Endodermal cell (in vitro differentiated cells): ENCODE results near the gene AXL. TPM values are rescaled to one million over a fixed set of nuclear protein-coding genes. Genes with fewer than 3 reads are reported as not detected.

Experiments used
- DNase-seq: peaks from one replicate; pipeline ENCODE4 v3.0.0-alpha.2; 2017
- H3K27ac ChIP-seq: 2 replicates; pipeline ENCODE4 v1.5.1; 2013; ENCODE audit warnings: mild to moderate bottlenecking, low read depth, low read length, moderate library complexity
- H3K27me3 ChIP-seq: 2 replicates; pipeline ENCODE4 v1.6.1; 2013; ENCODE audit warnings: mild to moderate bottlenecking, low read length, moderate library complexity; ENCODE audit not compliant: insufficient read depth, control insufficient read depth, poor library complexity, severe bottlenecking
- H3K36me3 ChIP-seq: 2 replicates; pipeline ENCODE4 v1.7.0; 2013; ENCODE audit warnings: mild to moderate bottlenecking, low read length, moderate library complexity; ENCODE audit not compliant: control insufficient read depth, insufficient read depth
- H3K4me1 ChIP-seq: one replicate; pipeline ENCODE4 v1.7.0; 2013; ENCODE audit warnings: low read length; ENCODE audit not compliant: control insufficient read depth, insufficient read depth
- H3K4me3 ChIP-seq: 2 replicates; pipeline ENCODE4 v1.5.1; 2013; ENCODE audit warnings: mild to moderate bottlenecking, low read length, moderate library complexity
- H3K9ac ChIP-seq: 2 replicates; pipeline ENCODE4 v1.6.1; 2013; ENCODE audit warnings: mild to moderate bottlenecking, low read length, moderate library complexity; ENCODE audit not compliant: poor library complexity, severe bottlenecking; ENCODE audit errors: extremely low read depth
- H3K9me3 ChIP-seq: 2 replicates; pipeline ENCODE4 v1.6.1; 2013; ENCODE audit warnings: mild to moderate bottlenecking, low read length, moderate library complexity; ENCODE audit not compliant: control insufficient read depth
- H3K27ac Mint-ChIP-seq: 2 replicates; pipeline ENCODE4 v1.8.0; 2020; ENCODE audit warnings: mixed read lengths
- H3K27me3 Mint-ChIP-seq: 2 replicates; pipeline ENCODE4 v1.8.0; 2021; ENCODE audit warnings: mild to moderate bottlenecking, mixed read lengths; ENCODE audit not compliant: insufficient read depth
- H3K36me3 Mint-ChIP-seq: 2 replicates; pipeline ENCODE4 v1.8.0; 2020; ENCODE audit warnings: low read depth, mixed read lengths
- H3K4me1 Mint-ChIP-seq: 2 replicates; pipeline ENCODE4 v1.8.0; 2020; ENCODE audit warnings: mixed read lengths
- H3K4me3 Mint-ChIP-seq: 2 replicates; pipeline ENCODE4 v1.8.0; 2020; ENCODE audit warnings: mild to moderate bottlenecking, moderate library complexity, mixed read lengths
- H3K9me3 Mint-ChIP-seq: 2 replicates; pipeline ENCODE4 v1.8.0; 2020; ENCODE audit warnings: mild to moderate bottlenecking, mixed read lengths
- CTCF ChIP-seq: fragments of 200-600 bp; sonication (generic); conservative IDR thresholded peaks from 2 replicates; pipeline ENCODE4 v1.5.0; 2021; ENCODE audit warnings: antibody characterized with exemption, mild to moderate bottlenecking
- WGBS, 2 experiments: methylation state at CpG; one replicate each; pipeline versions ENCODE4 v1.1.5 to v1.1.7; 2013; ENCODE audit warnings: missing lambda C conversion rate in 2 of 2, mixed read lengths in 1 of 2; ENCODE audit not compliant: insufficient coverage in 1 of 2, insufficient read length in 1 of 2; 5-methylcytosine and 5-hydroxymethylcytosine counted together
- total RNA-seq, 2 donors: library from RNA; stranded (reverse); fragmentation: NEBNext Ultra II Directional in 1 of 2; extraction: Animal tissue kit (Norgen Biotek cat#: 25700) in 1 of 2; gene quantifications; 2 replicates in 1 of 2; 3 replicates in 1 of 2; pipeline ENCODE4 v1.2.1, GENCODE V29; 2021

AXL gene
- total RNA-seq, 2 donors from 2014 or later = 10.9 to 14.1 TPM

- Mint-ChIP-seq H3K4me1 (no peaks in the 10 kb centered on the region), H3K36me3 (peaks cover 3% of the 10 kb centered on the region), H3K27ac (no peak overlapping the region), H3K4me3 (no peak overlapping the region), H3K9me3 (no peaks in the 10 kb centered on the region), H3K27me3 (no peaks in the 10 kb centered on the region)
- Histone ChIP-seq H3K27ac (no peak overlapping the region), H3K4me1 (no peaks in the 10 kb centered on the region), H3K36me3 (no peaks in the 10 kb centered on the region), H3K9me3 (no peaks in the 10 kb centered on the region), H3K4me3 (no peak overlapping the region), H3K27me3 (no peaks in the 10 kb centered on the region), H3K9ac (no peak overlapping the region)
- WGBS, 2 experiments = 96% methylated on average over 8 to 9 of the region's 9 CpGs
- no peak for DNase-seq
- no peak for TF ChIP-seq CTCF
Measured at GRCh38 chr19:41239363-41239762, 20.3 kb downstream of the AXL start.

GRCh38 chr19:41239961-41240574 is 21.0 kb downstream of the AXL start:
- Mint-ChIP-seq H3K4me1 (no peaks in the 10 kb centered on the region), H3K4me3 (no peak overlapping the region), H3K27me3 (no peaks in the 10 kb centered on the region), H3K36me3 (peaks cover 4% of the 10 kb centered on the region), H3K9me3 (no peaks in the 10 kb centered on the region), H3K27ac (no peak overlapping the region)
- DNase-seq = no peak
- Histone ChIP-seq H3K4me1 (no peaks in the 10 kb centered on the region), H3K9me3 (no peaks in the 10 kb centered on the region), H3K9ac (no peak overlapping the region), H3K4me3 (no peak overlapping the region), H3K27ac (no peak overlapping the region), H3K36me3 (no peaks in the 10 kb centered on the region), H3K27me3 (no peaks in the 10 kb centered on the region)
- 86 to 92% methylated on average over 2 of the region's 2 CpGs for WGBS, 2 experiments
- TF ChIP-seq CTCF = no peak

- no peak overlapping the region for H3K27ac Mint-ChIP-seq
Measured at GRCh38 chr19:41241859-41242258, 22.8 kb downstream of the AXL start.

More at GRCh38 chr19:41241859-41242258, 22.8 kb downstream of the AXL start:
- Mint-ChIP-seq H3K9me3 (no peaks in the 10 kb centered on the region), H3K36me3 (peaks cover 14% of the 10 kb centered on the region), H3K27me3 (no peaks in the 10 kb centered on the region), H3K4me1 (no peaks in the 10 kb centered on the region), H3K4me3 (no peak overlapping the region)
- H3K36me3 ChIP-seq = no peaks in the 10 kb centered on the region
- no peak for TF ChIP-seq CTCF
- H3K27ac ChIP-seq = no peak overlapping the region
- no peak for DNase-seq
- H3K27me3 ChIP-seq = no peaks in the 10 kb centered on the region
- no peak overlapping the region for H3K4me3 ChIP-seq
- no peak overlapping the region for H3K9ac ChIP-seq
- no peaks in the 10 kb centered on the region for H3K9me3 ChIP-seq
- WGBS, 2 experiments = 95 to 98% methylated on average over 4 of the region's 5 CpGs
- no peaks in the 10 kb centered on the region for H3K4me1 ChIP-seq
